IMR-90 (cell line): ENCODE data around the gene GPR3. TPM values are rescaled to one million over a fixed set of nuclear protein-coding genes. Genes with fewer than 3 reads are reported as not detected.

Source experiments
- ATAC-seq: fragments of 200-7000 bp; cut with Tn5 transposase; 2 replicates; pipeline ENCODE4 v1.9.1; 2020; ENCODE audit warnings: low read depth, mild to moderate bottlenecking, moderate library complexity
- BruUV-seq: library from RNA; stranded (reverse); fragments of 400-500 nt; replicated peaks from 2 replicates; lab custom pipeline; 2021; lab: Mats Ljungman, UMichigan
- CTCF ChIA-PET: fragments of 300-600 bp; formaldehyde crosslinking; extraction: SDS; loops from one replicate; lab custom pipeline; 2021; ENCODE audit warnings: antibody characterized with exemption; lab: Yijun Ruan, JAX
- POLR2A ChIA-PET: fragments of 300-600 bp; sonication (Branson Sonifier 250); formaldehyde crosslinking; loops from one replicate; lab custom pipeline; 2022; ENCODE audit warnings: antibody characterized with exemption; ENCODE audit not compliant: unreplicated experiment; lab: Charles Lee
- DNase-seq: peaks from one replicate; pipeline ENCODE4 v3.0.0; 2013
- H2AFZ ChIP-seq: replicated peaks from 2 replicates; pipeline ENCODE3; 2013; ENCODE audit warnings: low read length, mild to moderate bottlenecking; ENCODE audit not compliant: poor library complexity
- H2AK5ac ChIP-seq: 2 replicates; pipeline ENCODE4 v1.6.1; 2013; ENCODE audit warnings: low read depth, low read length, inconsistent platforms
- H2AK9ac ChIP-seq: replicated peaks from 2 replicates; pipeline ENCODE3; 2013; ENCODE audit warnings: mild to moderate bottlenecking, low read depth, low read length, moderate library complexity; ENCODE audit not compliant: poor library complexity
- H2BK120ac ChIP-seq: 2 replicates; pipeline ENCODE4 v1.6.1; 2013; ENCODE audit warnings: low read depth, low read length, inconsistent platforms
- H2BK15ac ChIP-seq: 3 replicates; pipeline ENCODE4 v1.6.1; 2013; ENCODE audit warnings: low read depth, low read length, inconsistent platforms
- H2BK20ac ChIP-seq: 2 replicates; pipeline ENCODE4 v1.6.1; 2013; ENCODE audit warnings: low read depth, mild to moderate bottlenecking, inconsistent platforms, low read length, moderate library complexity
- H2BK5ac ChIP-seq: 2 replicates; pipeline ENCODE4 v1.6.1; 2013; ENCODE audit warnings: mild to moderate bottlenecking, low read depth, low read length, inconsistent platforms; ENCODE audit not compliant: poor library complexity, severe bottlenecking
- H3K14ac ChIP-seq: replicated peaks from 2 replicates; pipeline ENCODE4 v1.6.1; 2013; ENCODE audit warnings: low read depth, low read length, inconsistent platforms
- H3K18ac ChIP-seq: 2 replicates; pipeline ENCODE4 v1.6.1; 2013; ENCODE audit warnings: low read depth, low read length, control low read depth
- H3K23ac ChIP-seq: 2 replicates; pipeline ENCODE4 v1.6.1; 2013; ENCODE audit warnings: low read depth, low read length, inconsistent platforms
- H3K27ac ChIP-seq: 2 replicates; pipeline ENCODE4 v1.5.1; 2013; ENCODE audit warnings: mild to moderate bottlenecking, control low read depth, low read length; ENCODE audit not compliant: insufficient read depth
- H3K27me3 ChIP-seq: 2 replicates; pipeline ENCODE4 v1.6.1; 2013; ENCODE audit warnings: low read length; ENCODE audit not compliant: control insufficient read depth, insufficient read depth
- H3K36me3 ChIP-seq: 2 replicates; pipeline ENCODE4 v1.6.1; 2013; ENCODE audit warnings: low read length, mixed read lengths; ENCODE audit not compliant: control insufficient read depth, insufficient read depth
- H3K4ac ChIP-seq: 2 replicates; pipeline ENCODE4 v1.6.1; 2013; ENCODE audit warnings: low read depth, low read length, inconsistent platforms
- H3K4me1 ChIP-seq: 2 replicates; pipeline ENCODE4 v1.6.1; 2013; ENCODE audit warnings: low read length, mixed read lengths; ENCODE audit not compliant: control insufficient read depth, insufficient read depth
- H3K4me2 ChIP-seq: 2 replicates; pipeline ENCODE4 v1.6.1; 2013; ENCODE audit warnings: low read depth, mild to moderate bottlenecking, control low read depth, low read length, moderate library complexity
- H3K4me3 ChIP-seq: 2 replicates; pipeline ENCODE4 v1.5.1; 2013; ENCODE audit warnings: low read depth, mild to moderate bottlenecking, control low read depth, low read length, moderate library complexity; ENCODE audit not compliant: insufficient read depth
- H3K56ac ChIP-seq: 2 replicates; pipeline ENCODE4 v1.6.1; 2013; ENCODE audit warnings: low read length, inconsistent platforms; ENCODE audit not compliant: insufficient read depth; ENCODE audit errors: extremely low read depth
- H3K79me1 ChIP-seq, 2 experiments: 2 replicates each; pipeline ENCODE4 v1.6.1; 2013; ENCODE audit warnings: low read length in 2 of 2, inconsistent platforms in 1 of 2, low read depth in 1 of 2
- H3K9ac ChIP-seq: 2 replicates; pipeline ENCODE4 v1.6.1; 2013; ENCODE audit warnings: low read depth, low read length, control low read depth
- H3K9me1 ChIP-seq: 2 replicates; pipeline ENCODE4 v1.6.1; 2013; ENCODE audit warnings: low read length, inconsistent platforms; ENCODE audit not compliant: insufficient read depth
- H3K9me3 ChIP-seq: 2 replicates; pipeline ENCODE4 v1.6.1; 2013; ENCODE audit warnings: low read length; ENCODE audit not compliant: control insufficient read depth, insufficient read depth
- H4K20me1 ChIP-seq: 2 replicates; pipeline ENCODE4 v1.6.1; 2013; ENCODE audit warnings: low read length, inconsistent platforms; ENCODE audit not compliant: insufficient read depth
- H4K5ac ChIP-seq: 2 replicates; pipeline ENCODE4 v1.6.1; 2013; ENCODE audit warnings: mild to moderate bottlenecking, low read depth, low read length, control low read depth
- H4K8ac ChIP-seq, 2 experiments: 2 replicates each; pipeline ENCODE4 v1.6.1; 2013; ENCODE audit warnings: low read depth in 2 of 2, low read length in 2 of 2, control low read depth in 1 of 2, inconsistent platforms in 1 of 2
- H4K91ac ChIP-seq: 2 replicates; pipeline ENCODE4 v1.6.1; 2013; ENCODE audit warnings: low read depth, low read length, inconsistent platforms; ENCODE audit not compliant: insufficient read depth
- CEBPB ChIP-seq: IDR thresholded peaks from 2 replicates; pipeline ENCODE4 v1.6.1; 2012; ENCODE audit warnings: low read depth, low read length, improper control_type of control experiment
- CHD1 ChIP-seq: IDR thresholded peaks from 2 replicates; pipeline ENCODE4 v1.6.1; 2012; ENCODE audit warnings: low read depth, low read length, improper control_type of control experiment
- CTCF ChIP-seq: conservative IDR thresholded peaks from 2 replicates; pipeline ENCODE4 v1.5.1; 2012; ENCODE audit warnings: mild to moderate bottlenecking, low read depth, low read length, improper control_type of control experiment
- ELK1 ChIP-seq: fragments of 150-350 bp; IDR thresholded peaks from 2 replicates; pipeline ENCODE4 v1.6.1; 2016; ENCODE audit warnings: low read depth, mild to moderate bottlenecking, low read length, moderate library complexity, borderline replicate concordance
- MAFK ChIP-seq: IDR thresholded peaks from 2 replicates; pipeline ENCODE4 v1.6.1; 2012; ENCODE audit warnings: low read depth, low read length, improper control_type of control experiment
- MAZ ChIP-seq: IDR thresholded peaks from 2 replicates; pipeline ENCODE4 v1.6.1; 2012; ENCODE audit warnings: low read depth, mild to moderate bottlenecking, low read length, improper control_type of control experiment, moderate library complexity, borderline replicate concordance
- NFE2L2 ChIP-seq: fragments of 150-350 bp; IDR thresholded peaks from 2 replicates; pipeline ENCODE4 v1.6.1; 2016; ENCODE audit warnings: low read depth, mild to moderate bottlenecking, low read length
- POLR2A ChIP-seq: IDR thresholded peaks from 2 replicates; pipeline ENCODE4 v1.6.1; 2012; ENCODE audit warnings: mild to moderate bottlenecking, low read depth, low read length
- RAD21 ChIP-seq: IDR thresholded peaks from 2 replicates; pipeline ENCODE4 v1.6.1; 2012; ENCODE audit warnings: low read length, improper control_type of control experiment
- RCOR1 ChIP-seq: IDR thresholded peaks from 2 replicates; pipeline ENCODE4 v1.6.1; 2012; ENCODE audit warnings: mild to moderate bottlenecking, low read length, improper control_type of control experiment; ENCODE audit not compliant: insufficient replicate concordance
- RFX5 ChIP-seq: IDR thresholded peaks from 2 replicates; pipeline ENCODE4 v1.8.0; 2012; ENCODE audit warnings: low read depth, mild to moderate bottlenecking, low read length, moderate library complexity
- SMC3 ChIP-seq: fragments of 150-350 bp; IDR thresholded peaks from 2 replicates; pipeline ENCODE4 v1.6.1; 2016; ENCODE audit warnings: low read depth, mild to moderate bottlenecking, antibody characterized with exemption, low read length, moderate library complexity
- WGBS, 2 experiments: methylation state at CpG; one replicate each; pipeline versions ENCODE4 v1.1.5 to v1.1.7; 2013; ENCODE audit warnings: missing lambda C conversion rate in 2 of 2; ENCODE audit not compliant: insufficient read length in 1 of 2; ENCODE audit errors: extremely low coverage in 2 of 2; 5-methylcytosine and 5-hydroxymethylcytosine counted together
- dilution Hi-C: fragments of 300-500 bp; cut with HindIII; formaldehyde crosslinking; loops from one replicate; pipeline ENCODE4 v1.14.3; 2018; ENCODE audit warnings: low sequenced_read_pairs; ENCODE audit not compliant: unreplicated experiment
- in situ Hi-C: fragments of 300-500 bp; cut with MboI; formaldehyde crosslinking; loops from 3 replicates; pipeline ENCODE4 v1.14.3; 2019; ENCODE audit warnings: low sequenced_read_pairs, inconsistent platforms, mixed read lengths
- intact Hi-C: fragments of 100-400 bp; cut with micrococcal nuclease; formaldehyde crosslinking; loops from 2 replicates; pipeline ENCODE4 v1.10.0; 2022
- polyA plus RNA-seq, 3 experiments: library from polyadenylated mRNA; depleted of rRNA; stranded (reverse); fragments of >200 nt; gene quantifications; 2 replicates each; pipeline ENCODE4 v1.2.3, GENCODE V29; 2012; ENCODE audit warnings: low replicate concordance in 1 of 3
- total RNA-seq: library from RNA; depleted of rRNA; stranded (reverse); fragments of >200 nt; gene quantifications from 2 replicates; pipeline ENCODE4 v1.2.3, GENCODE V29; 2012

GPR3 gene
- total and polyA plus RNA-seq, 2 of the 4 experiments (the other 2 are of a cell fraction) = 0.72 to 4.8 TPM

- no peak overlapping the region for H2AFZ ChIP-seq
- H4K91ac ChIP-seq = no peak overlapping the region
- 20% methylated on average over 1 of the region's 17 CpGs; no CpG with 5 or more reads in 1 of the 2 experiments for WGBS, 2 experiments
- CTCF ChIA-PET = interaction anchor here (2.1 kb wide), 1 partner anchor 12 kb away, joined by 6 read pairs; no protein-coding TSS in a partner anchor
- H3K27ac ChIP-seq = no peak overlapping the region
- H2BK5ac ChIP-seq = no peak overlapping the region
- H3K14ac ChIP-seq = no peak overlapping the region
- no peak overlapping the region for H3K9ac ChIP-seq
- intact Hi-C loops = no loop called here
- H2AK5ac ChIP-seq = no peak overlapping the region
- no peak overlapping the region for H2AK9ac ChIP-seq
- no peak for ATAC-seq
- H4K5ac ChIP-seq = no peak overlapping the region
- no TSS peak for BruUV-seq
- peaks cover 43% of the 10 kb centered on the region for H4K20me1 ChIP-seq
- no peak overlapping the region for H3K18ac ChIP-seq
- POLR2A ChIA-PET = no interaction called here
- no peaks in the 10 kb centered on the region for H3K27me3 ChIP-seq
- TF ChIP-seq MAZ (no peak), RAD21 (no peak), CTCF (no peak), CEBPB (no peak), SMC3 (no peak), RFX5 (no peak), NFE2L2 (no peak), RCOR1 (no peak), ELK1 (no peak), POLR2A (no peak), CHD1 (no peak), MAFK (no peak)
- H3K36me3 ChIP-seq = peaks cover 16% of the 10 kb centered on the region
- peaks cover 9% of the 10 kb centered on the region for H3K4me1 ChIP-seq
- in situ Hi-C loops = no loop called here
- H2BK20ac ChIP-seq = no peak overlapping the region
- no peak overlapping the region for H2BK15ac ChIP-seq
- no peak for DNase-seq
- H3K23ac ChIP-seq = peak overlapping the region; percentile 27; the same call in 1 of the 2 replicates
- peaks cover 70 to 86% of the 10 kb centered on the region in 2 experiments for H3K79me1 ChIP-seq
- no peak overlapping the region for H2BK120ac ChIP-seq
- H3K9me1 ChIP-seq = peaks cover 23% of the 10 kb centered on the region
- dilution Hi-C loops = no loop called here
- no peak overlapping the region; a peak in 1 of 4 replicates for H4K8ac ChIP-seq
- no peak overlapping the region for H3K4me2 ChIP-seq
- H3K4ac ChIP-seq = no peak overlapping the region
- no peak overlapping the region for H3K56ac ChIP-seq
- no peak overlapping the region for H3K4me3 ChIP-seq
- H3K9me3 ChIP-seq = no peaks in the 10 kb centered on the region
Observed at GRCh38 chr1:27428316-27429028, 36.0 kb downstream of the GPR3 start.
